ENCODE data around the gene SCAF1.

DNA sequence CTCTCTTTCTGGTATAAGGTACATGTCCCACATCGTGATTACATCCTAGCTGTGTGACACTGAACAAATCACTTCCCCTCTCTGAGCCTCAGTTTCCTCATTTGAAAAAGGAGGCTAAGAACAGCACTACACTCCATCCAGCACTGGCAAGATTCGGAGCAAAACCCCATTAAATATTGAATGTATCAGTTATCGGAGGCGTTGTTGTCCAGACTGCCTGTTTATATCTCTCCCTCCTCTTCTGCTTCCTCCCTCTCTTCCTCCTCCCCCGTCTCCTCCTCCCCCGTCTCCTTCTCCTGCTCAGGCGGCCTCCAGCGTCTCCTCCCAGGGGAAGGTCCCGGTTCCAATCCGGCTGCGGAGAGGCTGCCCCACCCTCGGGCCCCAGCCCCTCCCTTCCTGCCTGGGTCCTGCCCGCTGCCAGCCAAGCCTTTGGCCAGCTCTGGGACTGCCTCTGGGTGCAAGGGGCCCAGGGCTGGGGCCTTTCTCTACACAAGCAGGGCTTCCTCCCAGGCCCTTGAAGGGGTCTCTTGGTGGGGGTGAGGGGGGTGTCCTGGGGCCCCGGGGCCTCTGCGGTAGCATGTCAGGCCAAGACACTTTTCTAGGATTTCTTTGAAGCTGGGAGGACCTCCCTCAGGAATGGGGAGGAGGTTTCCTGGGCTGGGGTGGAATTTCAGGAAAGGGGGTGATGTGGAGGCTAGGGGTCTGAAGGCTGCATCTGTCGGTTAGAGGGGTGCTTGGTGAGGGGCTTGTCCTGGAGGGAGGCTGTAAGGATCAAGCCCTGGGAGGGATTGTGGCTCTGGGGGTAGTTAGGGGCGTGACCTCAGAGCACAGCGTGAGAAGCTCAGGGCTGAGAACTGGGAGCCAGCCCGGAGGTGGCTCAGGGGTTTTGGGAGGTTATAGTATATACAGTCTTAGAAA lies 3.9 kb upstream of the SCAF1 start:
- TF ChIP-seq, protein P1, sequence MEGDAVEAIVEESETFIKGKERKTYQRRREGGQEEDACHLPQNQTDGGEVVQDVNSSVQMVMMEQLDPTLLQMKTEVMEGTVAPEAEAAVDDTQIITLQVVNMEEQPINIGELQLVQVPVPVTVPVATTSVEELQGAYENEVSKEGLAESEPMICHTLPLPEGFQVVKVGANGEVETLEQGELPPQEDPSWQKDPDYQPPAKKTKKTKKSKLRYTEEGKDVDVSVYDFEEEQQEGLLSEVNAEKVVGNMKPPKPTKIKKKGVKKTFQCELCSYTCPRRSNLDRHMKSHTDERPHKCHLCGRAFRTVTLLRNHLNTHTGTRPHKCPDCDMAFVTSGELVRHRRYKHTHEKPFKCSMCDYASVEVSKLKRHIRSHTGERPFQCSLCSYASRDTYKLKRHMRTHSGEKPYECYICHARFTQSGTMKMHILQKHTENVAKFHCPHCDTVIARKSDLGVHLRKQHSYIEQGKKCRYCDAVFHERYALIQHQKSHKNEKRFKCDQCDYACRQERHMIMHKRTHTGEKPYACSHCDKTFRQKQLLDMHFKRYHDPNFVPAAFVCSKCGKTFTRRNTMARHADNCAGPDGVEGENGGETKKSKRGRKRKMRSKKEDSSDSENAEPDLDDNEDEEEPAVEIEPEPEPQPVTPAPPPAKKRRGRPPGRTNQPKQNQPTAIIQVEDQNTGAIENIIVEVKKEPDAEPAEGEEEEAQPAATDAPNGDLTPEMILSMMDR (IDR thresholded peaks at IDR 0.05) = no peak
- TF ChIP-seq EP300 (IDR thresholded peaks at IDR 0.05) = no peak
- TF ChIP-seq POLR2A (IDR thresholded peaks at IDR 0.05) = no peak
